Chondrocyte (in vitro differentiated cells): ENCODE data around the gene TMEM235. TPM values are rescaled to one million over a fixed set of nuclear protein-coding genes. Genes with fewer than 3 reads are reported as not detected.

Source experiments
- DNase-seq: peaks from one replicate; pipeline ENCODE4 v3.0.0; 2021; ENCODE audit warnings: mixed read lengths, low spot score
- H3K27ac Mint-ChIP-seq: one replicate; pipeline ENCODE4 v1.8.0; 2021; ENCODE audit warnings: mild to moderate bottlenecking, moderate library complexity, mixed read lengths; ENCODE audit not compliant: unreplicated experiment
- H3K27me3 Mint-ChIP-seq: 2 replicates; pipeline ENCODE4 v1.8.0; 2021; ENCODE audit warnings: low read depth, mixed read lengths
- H3K36me3 Mint-ChIP-seq: 2 replicates; pipeline ENCODE4 v1.8.0; 2021; ENCODE audit warnings: low read depth, mixed read lengths
- H3K4me1 Mint-ChIP-seq: 2 replicates; pipeline ENCODE4 v1.8.0; 2021; ENCODE audit warnings: low read depth, mild to moderate bottlenecking, mixed read lengths
- H3K4me3 Mint-ChIP-seq: one replicate; pipeline ENCODE4 v1.8.0; 2021; ENCODE audit warnings: mild to moderate bottlenecking, moderate library complexity, mixed read lengths; ENCODE audit not compliant: unreplicated experiment
- H3K9me3 Mint-ChIP-seq: 2 replicates; pipeline ENCODE4 v1.8.0; 2021; ENCODE audit warnings: low read depth, mixed read lengths
- long read RNA-seq: library from polyadenylated mRNA; stranded (forward); transcript quantifications from one replicate; pipeline ENCODE4 v2.0.0, GENCODE V29; 2021
- total RNA-seq: library from RNA; stranded (reverse); gene quantifications from 3 replicates; pipeline ENCODE4 v1.2.1, GENCODE V29; 2021
- TF ChIP-seq, protein P1 (sequence below): fragments of 200-600 bp; sonication (generic); IDR thresholded peaks from 2 replicates; pipeline ENCODE4 v1.5.0; 2021; ENCODE audit warnings: antibody characterized with exemption, mild to moderate bottlenecking, moderate library complexity

The TMEM235 gene
- total RNA-seq: not detected in 3 replicates
- long read RNA-seq: 0 reads

DNA sequence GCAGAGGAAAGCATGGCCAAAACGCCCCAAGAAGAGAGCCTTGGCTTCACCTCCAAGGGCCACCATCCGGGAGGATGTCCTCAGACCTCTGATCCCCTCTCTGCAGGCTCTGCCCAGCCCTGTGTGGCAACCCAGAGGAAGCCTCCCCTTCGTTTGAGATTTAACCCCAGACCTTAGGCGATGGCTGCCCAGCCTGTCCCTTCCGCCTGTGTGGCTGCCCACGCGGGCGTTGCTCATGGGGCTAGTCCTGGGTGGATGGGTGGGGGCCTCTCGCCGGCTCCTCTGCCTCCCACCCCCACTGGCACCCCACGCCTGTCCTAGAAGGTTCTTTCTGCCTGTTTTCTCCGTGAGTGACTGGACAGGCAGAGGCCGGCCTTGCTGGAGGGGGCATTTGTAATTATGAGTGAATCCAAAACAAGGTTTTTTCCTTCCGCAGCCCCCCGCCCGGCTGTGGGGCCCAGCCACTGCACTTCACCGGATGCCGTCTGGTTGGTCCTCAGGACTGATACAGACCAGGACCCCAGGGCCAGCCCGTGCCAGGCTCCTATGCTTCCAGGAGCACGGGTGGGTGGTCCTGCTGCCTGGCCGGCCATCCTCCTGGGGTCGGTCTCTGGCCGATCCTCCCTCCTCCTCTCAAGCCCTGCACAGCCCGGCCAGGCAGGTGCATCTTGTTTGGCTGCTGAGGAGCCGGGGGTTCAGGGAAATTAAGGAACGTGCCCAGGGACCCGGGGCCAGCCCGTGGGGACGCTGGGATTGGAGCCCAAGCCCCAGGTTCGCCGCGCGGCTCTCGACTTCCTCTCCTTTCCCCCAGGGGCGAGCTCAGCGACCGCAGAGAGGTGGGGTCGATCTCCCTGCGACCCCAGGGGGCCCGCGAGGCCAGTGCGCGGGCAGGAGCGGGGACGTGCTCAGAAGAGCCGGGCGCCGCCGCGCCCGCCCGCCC is at the start of gene TMEM235:
Gene TMEM235 (plus strand): TSS at position 636 of the 940 bp plus-strand sequence. CDS start 393 bp downstream, outside the sequence.
- no peak for DNase-seq
- H3K27me3 Mint-ChIP-seq: peaks cover 21% of the 10 kb centered on the region
- H3K36me3 Mint-ChIP-seq: no peaks in the 10 kb centered on the region
- no peaks in the 10 kb centered on the region for H3K9me3 Mint-ChIP-seq
- no peak within 1 kb of the TSS for H3K27ac Mint-ChIP-seq
- no peaks in the 10 kb centered on the region for H3K4me1 Mint-ChIP-seq
- H3K4me3 Mint-ChIP-seq: peak within 1 kb of the TSS; percentile 36
- TF ChIP-seq, protein P1, sequence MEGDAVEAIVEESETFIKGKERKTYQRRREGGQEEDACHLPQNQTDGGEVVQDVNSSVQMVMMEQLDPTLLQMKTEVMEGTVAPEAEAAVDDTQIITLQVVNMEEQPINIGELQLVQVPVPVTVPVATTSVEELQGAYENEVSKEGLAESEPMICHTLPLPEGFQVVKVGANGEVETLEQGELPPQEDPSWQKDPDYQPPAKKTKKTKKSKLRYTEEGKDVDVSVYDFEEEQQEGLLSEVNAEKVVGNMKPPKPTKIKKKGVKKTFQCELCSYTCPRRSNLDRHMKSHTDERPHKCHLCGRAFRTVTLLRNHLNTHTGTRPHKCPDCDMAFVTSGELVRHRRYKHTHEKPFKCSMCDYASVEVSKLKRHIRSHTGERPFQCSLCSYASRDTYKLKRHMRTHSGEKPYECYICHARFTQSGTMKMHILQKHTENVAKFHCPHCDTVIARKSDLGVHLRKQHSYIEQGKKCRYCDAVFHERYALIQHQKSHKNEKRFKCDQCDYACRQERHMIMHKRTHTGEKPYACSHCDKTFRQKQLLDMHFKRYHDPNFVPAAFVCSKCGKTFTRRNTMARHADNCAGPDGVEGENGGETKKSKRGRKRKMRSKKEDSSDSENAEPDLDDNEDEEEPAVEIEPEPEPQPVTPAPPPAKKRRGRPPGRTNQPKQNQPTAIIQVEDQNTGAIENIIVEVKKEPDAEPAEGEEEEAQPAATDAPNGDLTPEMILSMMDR: no peak

DNA sequence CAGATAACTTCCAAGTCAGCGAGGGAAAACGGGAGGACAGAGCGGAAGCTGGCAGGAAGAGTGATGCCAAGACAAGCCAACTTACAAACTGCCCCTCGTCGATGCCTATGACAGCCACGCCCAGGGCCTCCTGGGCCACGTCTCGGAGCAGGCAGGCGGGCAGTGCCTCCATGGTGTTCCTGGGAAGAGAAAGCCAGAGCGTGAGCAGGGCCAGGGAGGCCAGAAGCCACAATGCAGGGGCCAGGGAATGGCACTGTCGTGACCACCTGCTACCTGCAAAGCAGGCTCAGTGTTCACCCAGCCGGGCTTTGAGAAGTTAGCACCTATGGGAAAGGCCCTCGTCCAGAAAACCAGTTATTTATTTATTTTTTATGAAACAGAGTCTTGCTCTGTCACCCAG is 48.9 kb upstream of the TMEM235 start:
- Mint-ChIP-seq H3K4me1 (peaks cover 33% of the 10 kb centered on the region), H3K4me3 (no peak overlapping the region), H3K36me3 (no peaks in the 10 kb centered on the region), H3K9me3 (no peaks in the 10 kb centered on the region), H3K27ac (no peak overlapping the region), H3K27me3 (no peaks in the 10 kb centered on the region)
- TF ChIP-seq, protein P1: no peak
- no peak for DNase-seq

DNA sequence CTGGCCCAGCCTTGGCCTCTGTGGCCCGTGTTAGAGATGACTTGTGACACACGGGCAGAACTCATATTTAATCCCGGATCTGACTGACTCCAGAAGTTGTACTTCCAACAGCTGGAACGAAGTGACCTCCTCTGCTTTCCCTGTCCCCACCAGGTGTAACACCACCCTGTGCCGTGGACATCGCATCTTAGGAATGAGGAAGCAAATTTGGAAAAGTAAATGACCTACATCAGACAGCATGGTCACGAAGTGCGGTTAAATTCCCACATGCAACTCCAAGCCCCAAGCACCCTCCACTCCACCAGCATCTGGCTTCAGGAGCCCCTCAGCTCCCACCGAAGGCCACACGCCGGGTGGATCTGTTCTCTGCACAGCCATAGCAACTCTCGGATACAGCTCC is 47.5 kb upstream of the TMEM235 start:
- no peaks in the 10 kb centered on the region for H3K36me3 Mint-ChIP-seq
- no peak overlapping the region for H3K27ac Mint-ChIP-seq
- no peak for DNase-seq
- no peak overlapping the region for H3K4me3 Mint-ChIP-seq
- TF ChIP-seq, protein P1: no peak
- H3K4me1 Mint-ChIP-seq: peaks cover 41% of the 10 kb centered on the region
- no peaks in the 10 kb centered on the region for H3K27me3 Mint-ChIP-seq
- no peaks in the 10 kb centered on the region for H3K9me3 Mint-ChIP-seq

DNA sequence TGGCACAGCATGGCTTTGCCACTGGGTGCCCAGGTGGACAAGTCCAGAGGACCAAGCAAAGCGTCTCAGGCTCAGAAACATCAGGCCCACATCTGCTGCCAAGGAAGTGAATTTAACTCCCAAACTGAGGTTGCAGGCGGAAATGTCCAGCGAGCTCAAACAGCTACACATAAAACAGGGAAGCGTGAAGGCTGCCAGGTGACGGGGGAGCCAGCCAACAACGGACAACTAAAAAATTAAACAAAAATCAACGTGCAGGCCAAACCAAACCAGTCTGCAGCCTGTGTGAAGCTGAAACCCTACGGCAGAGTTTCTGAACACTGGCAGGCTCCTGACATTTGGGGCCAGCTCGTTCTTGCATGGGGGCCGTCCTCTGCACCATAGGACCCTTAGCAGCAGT is 47.1 kb upstream of the TMEM235 start:
- DNase-seq: no peak
- no peak overlapping the region for H3K4me3 Mint-ChIP-seq
- TF ChIP-seq, protein P1: no peak
- H3K9me3 Mint-ChIP-seq: no peaks in the 10 kb centered on the region
- no peaks in the 10 kb centered on the region for H3K27me3 Mint-ChIP-seq
- H3K4me1 Mint-ChIP-seq: peaks cover 37% of the 10 kb centered on the region
- no peak overlapping the region for H3K27ac Mint-ChIP-seq
- no peaks in the 10 kb centered on the region for H3K36me3 Mint-ChIP-seq

DNA sequence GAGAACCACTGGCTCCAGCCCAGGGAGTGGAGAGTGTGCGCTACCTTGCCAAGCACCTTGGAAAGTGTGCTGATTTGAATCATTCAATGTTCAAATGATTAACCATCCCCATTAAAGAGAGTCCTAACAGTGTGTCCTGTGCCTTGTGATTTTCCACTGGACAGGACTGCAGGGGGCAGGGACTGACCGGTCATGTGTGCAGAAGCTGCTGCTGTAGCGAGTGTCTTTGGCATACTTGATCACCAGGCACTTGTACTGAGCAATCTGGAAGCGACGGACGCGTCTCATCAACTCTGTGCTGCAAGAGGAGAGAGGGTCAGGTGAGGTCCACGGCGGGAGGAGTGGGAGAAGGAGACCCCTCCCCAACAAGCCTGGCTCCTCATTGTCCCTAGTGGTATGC is 46.6 kb upstream of the TMEM235 start:
- TF ChIP-seq, protein P1: no peak
- H3K27ac Mint-ChIP-seq: no peak overlapping the region
- H3K4me3 Mint-ChIP-seq: no peak overlapping the region
- H3K36me3 Mint-ChIP-seq: no peaks in the 10 kb centered on the region
- no peaks in the 10 kb centered on the region for H3K9me3 Mint-ChIP-seq
- DNase-seq: no peak
- peaks cover 33% of the 10 kb centered on the region for H3K4me1 Mint-ChIP-seq
- no peaks in the 10 kb centered on the region for H3K27me3 Mint-ChIP-seq
